Chondrocyte (in vitro differentiated cells): Measurements from ENCODE around the gene TPSD1. TPM values are rescaled to one million over a fixed set of nuclear protein-coding genes. Genes with fewer than 3 reads are reported as not detected.
"Not testable (repeated sequence)": the region's sequence is repeated elsewhere in the genome, so short reads cannot be mapped to it uniquely, and the experiment has no call there.

Experiments
- DNase-seq: peaks from one replicate; pipeline ENCODE4 v3.0.0; 2021; ENCODE audit warnings: mixed read lengths, low spot score
- H3K27ac Mint-ChIP-seq: one replicate; pipeline ENCODE4 v1.8.0; 2021; ENCODE audit warnings: mild to moderate bottlenecking, moderate library complexity, mixed read lengths; ENCODE audit not compliant: unreplicated experiment
- H3K27me3 Mint-ChIP-seq: 2 replicates; pipeline ENCODE4 v1.8.0; 2021; ENCODE audit warnings: low read depth, mixed read lengths
- H3K36me3 Mint-ChIP-seq: 2 replicates; pipeline ENCODE4 v1.8.0; 2021; ENCODE audit warnings: low read depth, mixed read lengths
- H3K4me1 Mint-ChIP-seq: 2 replicates; pipeline ENCODE4 v1.8.0; 2021; ENCODE audit warnings: low read depth, mild to moderate bottlenecking, mixed read lengths
- H3K4me3 Mint-ChIP-seq: one replicate; pipeline ENCODE4 v1.8.0; 2021; ENCODE audit warnings: mild to moderate bottlenecking, moderate library complexity, mixed read lengths; ENCODE audit not compliant: unreplicated experiment
- H3K9me3 Mint-ChIP-seq: 2 replicates; pipeline ENCODE4 v1.8.0; 2021; ENCODE audit warnings: low read depth, mixed read lengths
- CTCF ChIP-seq: fragments of 200-600 bp; sonication (generic); IDR thresholded peaks from 2 replicates; pipeline ENCODE4 v1.5.0; 2021; ENCODE audit warnings: antibody characterized with exemption, mild to moderate bottlenecking, moderate library complexity
- total RNA-seq: library from RNA; stranded (reverse); gene quantifications from 3 replicates; pipeline ENCODE4 v1.2.1, GENCODE V29; 2021

The TPSD1 gene
- total RNA-seq, 1 donor from 2014 or later, result not detected

- no peak overlapping the region for H3K27ac Mint-ChIP-seq
- peaks cover 9% of the 10 kb centered on the region for H3K27me3 Mint-ChIP-seq
- H3K4me1 Mint-ChIP-seq, result no peaks in the 10 kb centered on the region
- H3K9me3 Mint-ChIP-seq, result no peaks in the 10 kb centered on the region
- no peak for DNase-seq
- no peaks in the 10 kb centered on the region for H3K36me3 Mint-ChIP-seq
- no peak for TF ChIP-seq CTCF
- H3K4me3 Mint-ChIP-seq, result no peak overlapping the region
Measured at GRCh38 chr16:1237990-1238389, 17.9 kb upstream of the TPSD1 start.

- H3K9me3 Mint-ChIP-seq, H3K27ac Mint-ChIP-seq, H3K27me3 Mint-ChIP-seq, H3K36me3 Mint-ChIP-seq, H3K4me1 Mint-ChIP-seq, H3K4me3 Mint-ChIP-seq: not testable (repeated sequence)
- DNase-seq, result peak; percentile 33
Measured at GRCh38 chr16:1238909-1239308, 17.0 kb upstream of the TPSD1 start.

GRCh38 chr16:1239575-1239974, 16.3 kb upstream of the TPSD1 start:
- H3K36me3 Mint-ChIP-seq, H3K27me3 Mint-ChIP-seq, H3K4me3 Mint-ChIP-seq, H3K9me3 Mint-ChIP-seq, H3K27ac Mint-ChIP-seq, H3K4me1 Mint-ChIP-seq: not testable (repeated sequence)
- DNase-seq, result peak; percentile 83

GRCh38 chr16:1240436-1240835, 15.4 kb upstream of the TPSD1 start, which contains the start of gene TPSAB1:
TPSAB1 (plus strand) TSS chr16:1240705; CDS start chr16:1240939, 234 bp downstream.
- peak; percentile 32 for DNase-seq
- H3K36me3 Mint-ChIP-seq, H3K4me1 Mint-ChIP-seq, H3K27ac Mint-ChIP-seq, H3K4me3 Mint-ChIP-seq, H3K9me3 Mint-ChIP-seq: not testable (repeated sequence)
- H3K27me3 Mint-ChIP-seq, result peaks cover 12% of the 10 kb centered on the region

- H3K4me1 Mint-ChIP-seq, H3K36me3 Mint-ChIP-seq, H3K9me3 Mint-ChIP-seq, H3K4me3 Mint-ChIP-seq, H3K27ac Mint-ChIP-seq: not testable (repeated sequence)
- H3K27me3 Mint-ChIP-seq, result peaks cover 13% of the 10 kb centered on the region
- peak; percentile 68 for DNase-seq
Measured at GRCh38 chr16:1241081-1241480, 14.8 kb upstream of the TPSD1 start.

GRCh38 chr16:1243363-1243762, 12.5 kb upstream of the TPSD1 start:
- not testable (repeated sequence) for H3K27ac Mint-ChIP-seq, H3K4me3 Mint-ChIP-seq, H3K36me3 Mint-ChIP-seq, H3K4me1 Mint-ChIP-seq, H3K9me3 Mint-ChIP-seq
- peaks cover 21% of the 10 kb centered on the region for H3K27me3 Mint-ChIP-seq
- DNase-seq, result peak; percentile 60

- not testable (repeated sequence) for H3K4me3 Mint-ChIP-seq, H3K9me3 Mint-ChIP-seq, H3K4me1 Mint-ChIP-seq, H3K36me3 Mint-ChIP-seq, H3K27ac Mint-ChIP-seq
- peak; percentile 64 for DNase-seq
- peaks cover 18% of the 10 kb centered on the region for H3K27me3 Mint-ChIP-seq
Measured at GRCh38 chr16:1243907-1244850, 11.7 kb upstream of the TPSD1 start.

- no peak for DNase-seq
- H3K4me3 Mint-ChIP-seq, result no peak overlapping the region
- H3K27ac Mint-ChIP-seq, result no peak overlapping the region
- no peaks in the 10 kb centered on the region for H3K36me3 Mint-ChIP-seq
- peaks cover 18% of the 10 kb centered on the region for H3K27me3 Mint-ChIP-seq
- H3K4me1 Mint-ChIP-seq, result no peaks in the 10 kb centered on the region
- TF ChIP-seq CTCF, result no peak
- no peaks in the 10 kb centered on the region for H3K9me3 Mint-ChIP-seq
Measured at GRCh38 chr16:1244881-1245280, 11.0 kb upstream of the TPSD1 start.
